HG03520 (cell line): ENCODE results near the gene CYP46A1.
A peak's percentile ranks its signal among the peaks of the same experiment; 100 is the strongest.

Experiments
- ATAC-seq: cut with Tn5 transposase; IDR thresholded peaks from one replicate; pipeline ENCODE4 v1.9.1; 2021; ENCODE audit warnings: mild to moderate bottlenecking, moderate library complexity; ENCODE audit not compliant: unreplicated experiment

Gene CYP46A1

GRCh38 chr14:99707420-99707819 is 23.3 kb downstream of the CYP46A1 start:
- no peak for ATAC-seq

- no peak for ATAC-seq
These were observed 23.8 kb downstream of the CYP46A1 start for GRCh38 chr14:99707921-99708320.

- ATAC-seq = no peak
These were observed 24.4 kb downstream of the CYP46A1 start for GRCh38 chr14:99708449-99708848.

- no peak for ATAC-seq
These were observed 29.9 kb downstream of the CYP46A1 start for GRCh38 chr14:99713972-99714371.

- no peak for ATAC-seq
These were observed 31.3 kb downstream of the CYP46A1 start for GRCh38 chr14:99715266-99716000.

- ATAC-seq = no peak
These were observed 32.2 kb downstream of the CYP46A1 start for GRCh38 chr14:99716091-99716849.

GRCh38 chr14:99716850-99717681 is 33.0 kb downstream of the CYP46A1 start:
- no peak for ATAC-seq

- no peak for ATAC-seq
These were observed 33.5 kb downstream of the CYP46A1 start for GRCh38 chr14:99717682-99718013.

GRCh38 chr14:99718031-99718810 is 34.1 kb downstream of the CYP46A1 start:
- ATAC-seq = peak; percentile 83

GRCh38 chr14:99718811-99719192 is 34.7 kb downstream of the CYP46A1 start:
- ATAC-seq = peak; percentile 39

- no peak for ATAC-seq
These were observed 37.1 kb downstream of the CYP46A1 start for GRCh38 chr14:99720941-99721791.

- ATAC-seq = no peak
These were observed 37.9 kb downstream of the CYP46A1 start for GRCh38 chr14:99721792-99722516.

GRCh38 chr14:99722741-99723140 is 38.6 kb downstream of the CYP46A1 start:
- ATAC-seq = no peak

GRCh38 chr14:99724196-99724891 is 40.2 kb downstream of the CYP46A1 start:
- no peak for ATAC-seq

GRCh38 chr14:99724939-99725773 is 41.1 kb downstream of the CYP46A1 start:
- ATAC-seq = no peak

GRCh38 chr14:99725774-99726537 is 41.9 kb downstream of the CYP46A1 start:
- no peak for ATAC-seq

GRCh38 chr14:99726538-99727095 is 42.5 kb downstream of the CYP46A1 start:
- ATAC-seq = no peak
